KMS-11 (cell line): Measurements from ENCODE around the gene DOK7.

Experiments
- H2AFZ ChIP-seq: fragments of 200-600 bp; sonication (generic); 2 replicates; pipeline ENCODE4 v1.6.1; 2016; ENCODE audit warnings: antibody characterized with exemption, mixed run types, low read depth
- H3K27ac ChIP-seq: fragments of 200-600 bp; sonication (generic); 2 replicates; pipeline ENCODE4 v1.6.1; 2016; ENCODE audit warnings: mild to moderate bottlenecking, mixed run types
- H3K27me3 ChIP-seq: fragments of 200-600 bp; sonication (generic); 2 replicates; pipeline ENCODE4 v1.6.1; 2017; ENCODE audit warnings: mild to moderate bottlenecking, low read depth, mixed run types, moderate library complexity; ENCODE audit not compliant: insufficient read depth
- H3K36me3 ChIP-seq: fragments of 200-600 bp; sonication (generic); 2 replicates; pipeline ENCODE4 v1.6.1; 2017; ENCODE audit warnings: mild to moderate bottlenecking, mixed run types; ENCODE audit not compliant: insufficient read depth
- H3K4me1 ChIP-seq: fragments of 200-600 bp; sonication (generic); 2 replicates; pipeline ENCODE4 v1.6.1; 2016; ENCODE audit warnings: mild to moderate bottlenecking, low read depth, mixed run types; ENCODE audit not compliant: poor library complexity, severe bottlenecking
- H3K4me2 ChIP-seq: fragments of 200-600 bp; sonication (generic); 2 replicates; pipeline ENCODE4 v1.7.0; 2016; ENCODE audit warnings: mild to moderate bottlenecking, mixed run types
- H3K4me3 ChIP-seq: fragments of 200-600 bp; sonication (generic); IDR thresholded peaks from 2 replicates; pipeline ENCODE4 v1.6.1; 2017; ENCODE audit warnings: low read depth, low read length, mixed read lengths; ENCODE audit not compliant: insufficient read depth
- H3K79me2 ChIP-seq: fragments of 200-600 bp; sonication (generic); 2 replicates; pipeline ENCODE4 v1.6.1; 2016; ENCODE audit warnings: low read depth, mixed run types; ENCODE audit not compliant: insufficient read depth
- H3K9ac ChIP-seq: fragments of 200-600 bp; sonication (generic); 2 replicates; pipeline ENCODE4 v1.6.1; 2016; ENCODE audit warnings: mild to moderate bottlenecking, mixed run types
- H4K20me1 ChIP-seq: fragments of 200-600 bp; sonication (generic); 2 replicates; pipeline ENCODE4 v1.6.1; 2016; ENCODE audit warnings: mild to moderate bottlenecking, mixed run types; ENCODE audit not compliant: insufficient read depth
- TF ChIP-seq, protein P1 (sequence below): fragments of 200-600 bp; sonication (generic); conservative IDR thresholded peaks from 2 replicates; pipeline ENCODE4 v1.6.1; 2017; ENCODE audit warnings: low read depth, mild to moderate bottlenecking, antibody characterized with exemption, low read length, moderate library complexity, mixed read lengths

DOK7 gene

DNA sequence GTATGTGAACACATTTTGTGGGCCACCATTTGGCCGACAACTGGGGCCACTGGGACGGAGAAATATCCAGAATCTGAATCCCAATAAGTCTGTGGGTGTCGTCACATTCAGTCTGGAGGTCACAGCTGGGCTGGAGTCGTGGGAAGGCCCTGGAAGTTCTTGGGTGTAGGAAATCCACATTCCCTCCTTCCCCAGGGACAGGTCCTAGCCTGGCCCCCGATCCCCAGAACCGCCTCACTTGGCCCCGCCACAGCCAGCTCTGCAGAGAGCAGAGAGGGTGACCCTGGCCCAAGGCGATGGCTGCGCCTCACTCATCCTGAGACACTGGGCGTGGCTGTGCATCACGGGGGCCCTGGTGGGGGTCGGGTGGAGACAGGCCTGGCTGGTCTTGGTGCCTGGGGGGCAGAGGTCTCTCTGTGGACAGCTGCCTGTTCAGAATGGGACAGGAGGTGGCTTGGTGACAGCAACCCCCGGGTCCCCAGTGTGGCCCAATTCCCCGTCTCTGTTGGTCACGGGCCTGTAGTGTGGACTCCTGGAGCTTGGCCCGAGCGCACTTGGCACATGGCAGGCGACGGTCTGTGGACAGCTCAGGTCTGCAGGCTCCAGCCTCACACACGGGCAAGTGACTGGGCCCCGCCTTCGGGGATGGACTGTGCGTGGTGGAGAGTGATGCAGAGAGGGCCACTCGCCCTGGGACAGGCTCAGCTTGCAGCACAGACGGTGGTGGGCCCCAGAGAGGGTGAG, 16.4 kb downstream of the DOK7 start:
- H3K4me2 ChIP-seq, result no peak overlapping the region
- H3K27me3 ChIP-seq, result peaks cover 43% of the 10 kb centered on the region; the same call in 1 of the 2 replicates
- H3K9ac ChIP-seq, result no peak overlapping the region
- no peaks in the 10 kb centered on the region for H4K20me1 ChIP-seq
- TF ChIP-seq, protein P1, sequence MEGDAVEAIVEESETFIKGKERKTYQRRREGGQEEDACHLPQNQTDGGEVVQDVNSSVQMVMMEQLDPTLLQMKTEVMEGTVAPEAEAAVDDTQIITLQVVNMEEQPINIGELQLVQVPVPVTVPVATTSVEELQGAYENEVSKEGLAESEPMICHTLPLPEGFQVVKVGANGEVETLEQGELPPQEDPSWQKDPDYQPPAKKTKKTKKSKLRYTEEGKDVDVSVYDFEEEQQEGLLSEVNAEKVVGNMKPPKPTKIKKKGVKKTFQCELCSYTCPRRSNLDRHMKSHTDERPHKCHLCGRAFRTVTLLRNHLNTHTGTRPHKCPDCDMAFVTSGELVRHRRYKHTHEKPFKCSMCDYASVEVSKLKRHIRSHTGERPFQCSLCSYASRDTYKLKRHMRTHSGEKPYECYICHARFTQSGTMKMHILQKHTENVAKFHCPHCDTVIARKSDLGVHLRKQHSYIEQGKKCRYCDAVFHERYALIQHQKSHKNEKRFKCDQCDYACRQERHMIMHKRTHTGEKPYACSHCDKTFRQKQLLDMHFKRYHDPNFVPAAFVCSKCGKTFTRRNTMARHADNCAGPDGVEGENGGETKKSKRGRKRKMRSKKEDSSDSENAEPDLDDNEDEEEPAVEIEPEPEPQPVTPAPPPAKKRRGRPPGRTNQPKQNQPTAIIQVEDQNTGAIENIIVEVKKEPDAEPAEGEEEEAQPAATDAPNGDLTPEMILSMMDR, result no peak
- no peak overlapping the region for H3K27ac ChIP-seq
- H3K79me2 ChIP-seq, result no peaks in the 10 kb centered on the region
- no peaks in the 10 kb centered on the region for H3K4me1 ChIP-seq
- H3K4me3 ChIP-seq, result no peak overlapping the region
- H2AFZ ChIP-seq, result no peak overlapping the region
- no peaks in the 10 kb centered on the region for H3K36me3 ChIP-seq

DNA sequence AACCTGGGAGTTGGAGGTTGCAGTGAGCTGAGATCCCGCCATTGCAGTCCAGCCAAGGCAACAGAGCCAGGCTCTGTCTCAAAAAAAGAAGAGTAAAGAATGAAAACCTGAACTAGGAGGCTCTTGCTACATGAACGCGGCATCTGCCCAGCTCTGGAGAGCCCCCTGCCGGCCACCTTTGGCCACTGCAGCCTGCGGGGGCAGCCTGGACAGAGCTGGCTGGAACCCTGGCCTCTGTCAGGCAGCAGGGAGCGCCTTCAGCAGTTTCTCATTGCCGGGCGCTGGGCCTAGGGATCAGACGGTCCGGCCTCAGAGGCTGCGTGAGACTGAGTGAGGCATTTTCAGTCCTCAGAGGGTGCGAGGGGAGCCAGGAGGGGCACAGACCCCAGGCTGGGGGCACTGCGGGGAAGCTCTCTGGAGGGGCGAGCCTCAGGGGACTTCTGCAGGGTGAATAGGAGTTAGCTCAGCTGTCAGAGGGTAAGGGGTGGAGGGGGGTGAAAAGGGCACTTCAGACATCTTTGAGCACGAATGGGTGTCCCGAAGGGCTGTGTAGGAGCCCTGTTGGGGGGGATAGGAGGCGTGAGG, 17.5 kb downstream of the DOK7 start:
- Histone ChIP-seq H3K4me1 (no peaks in the 10 kb centered on the region), H3K79me2 (no peaks in the 10 kb centered on the region), H2AFZ (no peak overlapping the region), H3K27ac (no peak overlapping the region), H3K9ac (no peak overlapping the region), H3K27me3 (peaks cover 46% of the 10 kb centered on the region; the same call in 1 of the 2 replicates), H3K4me3 (no peak overlapping the region), H3K4me2 (no peak overlapping the region), H4K20me1 (no peaks in the 10 kb centered on the region), H3K36me3 (no peaks in the 10 kb centered on the region)
- TF ChIP-seq, protein P1, result peak; percentile 78

DNA sequence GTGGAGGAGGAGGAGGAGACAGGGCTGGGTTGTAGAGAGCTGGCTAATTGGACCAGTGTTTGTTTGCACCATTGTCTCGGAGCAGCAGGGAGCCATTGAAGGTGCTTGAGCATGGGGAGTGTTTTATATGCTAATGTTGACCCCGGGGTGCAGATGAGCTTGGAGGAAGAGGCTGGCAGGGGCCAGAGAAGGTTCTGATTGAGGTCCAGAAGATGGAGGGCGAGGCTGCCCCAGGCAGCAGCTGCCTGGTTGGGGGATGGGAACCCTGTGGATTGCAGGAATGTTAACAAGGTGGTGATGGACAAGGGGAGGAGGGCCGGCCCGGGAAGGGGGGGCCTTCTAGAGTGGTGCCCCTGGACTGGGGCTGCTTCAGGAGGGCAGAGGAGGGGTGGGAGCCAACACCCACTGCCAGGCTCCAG, 18.0 kb downstream of the DOK7 start:
- Histone ChIP-seq H3K4me3 (no peak overlapping the region), H3K4me2 (no peak overlapping the region), H3K36me3 (no peaks in the 10 kb centered on the region), H4K20me1 (no peaks in the 10 kb centered on the region), H3K4me1 (no peaks in the 10 kb centered on the region), H3K79me2 (no peaks in the 10 kb centered on the region), H3K27ac (no peak overlapping the region), H3K9ac (no peak overlapping the region), H3K27me3 (peaks cover 46% of the 10 kb centered on the region; the same call in 1 of the 2 replicates), H2AFZ (no peak overlapping the region)
- TF ChIP-seq, protein P1, result no peak

DNA sequence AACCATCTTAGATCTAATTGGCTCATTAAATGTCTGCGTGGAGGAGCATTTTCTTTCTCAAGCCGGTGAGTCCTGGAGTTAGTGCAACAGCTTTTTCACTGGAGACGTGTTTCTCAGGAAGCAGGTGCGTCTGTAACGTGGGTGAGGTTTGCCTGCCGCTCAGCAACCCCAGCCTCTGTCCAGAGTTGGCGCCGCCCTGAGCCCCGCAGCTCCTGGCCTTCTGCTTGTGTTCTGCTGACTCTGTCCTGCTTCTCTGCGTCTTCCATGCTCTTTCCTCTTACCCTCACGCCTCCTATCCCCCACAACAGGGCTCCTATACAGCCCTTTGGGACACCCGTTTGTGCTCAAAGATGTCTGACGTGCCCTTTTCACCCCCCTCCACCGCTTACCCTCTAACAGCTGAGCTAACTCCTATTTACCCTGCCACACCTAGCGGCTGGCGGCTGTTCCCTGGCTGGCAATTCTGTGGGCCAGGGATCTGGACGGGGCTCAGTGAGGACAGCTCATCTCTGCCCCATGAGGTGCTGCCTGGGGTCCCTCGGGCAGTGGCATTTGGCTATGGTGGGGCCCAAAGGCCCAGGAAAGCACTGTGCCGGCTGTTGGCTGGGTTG, 18.8 kb downstream of the DOK7 start:
- H2AFZ ChIP-seq, result no peak overlapping the region
- H3K9ac ChIP-seq, result no peak overlapping the region
- H3K79me2 ChIP-seq, result no peaks in the 10 kb centered on the region
- H4K20me1 ChIP-seq, result no peaks in the 10 kb centered on the region
- TF ChIP-seq, protein P1, result no peak
- H3K27ac ChIP-seq, result no peak overlapping the region
- H3K4me2 ChIP-seq, result no peak overlapping the region
- H3K36me3 ChIP-seq, result no peaks in the 10 kb centered on the region
- no peaks in the 10 kb centered on the region for H3K4me1 ChIP-seq
- peaks cover 46% of the 10 kb centered on the region; the same call in 1 of the 2 replicates for H3K27me3 ChIP-seq
- H3K4me3 ChIP-seq, result no peak overlapping the region
